ENCODE measurements around the gene ANKRD40. TPM values are rescaled to one million over a fixed set of nuclear protein-coding genes. Genes with fewer than 3 reads are reported as not detected.

The ANKRD40 gene
- total RNA-seq, 3 donors from 2014 or later = 36.7 to 68.6 (median 38.1) TPM

DNA sequence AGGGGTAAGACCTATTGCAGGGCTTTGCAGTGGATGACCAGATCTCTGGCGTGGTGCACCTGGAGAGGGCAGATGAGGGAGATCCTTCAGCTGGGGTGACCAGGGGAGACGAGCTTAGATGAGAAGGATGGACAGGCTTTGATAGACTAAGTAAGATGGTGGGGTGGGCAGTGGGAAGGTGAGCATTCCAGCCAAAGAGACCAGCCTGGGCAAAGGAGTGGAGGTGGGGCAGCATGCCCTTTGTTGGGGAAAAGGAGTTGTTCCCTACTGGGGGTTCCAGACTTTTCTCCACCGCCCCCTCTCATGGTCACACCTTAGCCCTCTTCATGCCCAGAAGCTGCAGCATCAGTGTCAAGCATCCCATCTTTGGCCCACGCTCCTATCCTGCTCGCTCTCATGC lies 27.6 kb downstream of the ANKRD40 start:
- no peak for TF ChIP-seq CTCF (IDR thresholded peaks at IDR 0.05)
- no peak for TF ChIP-seq POLR2A (IDR thresholded peaks at IDR 0.05)
- TF ChIP-seq POLR2AphosphoS5 (IDR thresholded peaks at IDR 0.05) = no peak
- Histone ChIP-seq H3K9me3 (no peaks in the 10 kb centered on the region), H3K27ac (no peak overlapping the region), H3K36me3 (no peaks in the 10 kb centered on the region), H3K4me1 (no peaks in the 10 kb centered on the region), H3K4me3 (no peak overlapping the region), H3K27me3 (no peaks in the 10 kb centered on the region)
- DNase-seq (ENCODE audit: low spot score in 2 of 2) = peak in 1 of 2 donors; percentile 28
- intact Hi-C loops (cut with DNase I; ENCODE audit: low total_unique reads) = loop anchor here (10.0 kb wide), 1 partner anchor 45 kb away; the partner anchor contains the start of gene ABCC3

GRCh38 chr17:50679008-50679544 lies 28.6 kb downstream of the ANKRD40 start:
- no peak for DNase-seq (ENCODE audit: low spot score in 2 of 2)
- no peak overlapping the region for H3K4me3 ChIP-seq
- H3K27me3 ChIP-seq = no peaks in the 10 kb centered on the region
- no peaks in the 10 kb centered on the region for H3K36me3 ChIP-seq
- TF ChIP-seq POLR2A (IDR thresholded peaks at IDR 0.05) (no peak), CTCF (IDR thresholded peaks at IDR 0.05) (no peak), POLR2AphosphoS5 (IDR thresholded peaks at IDR 0.05) (no peak)
- no peaks in the 10 kb centered on the region for H3K4me1 ChIP-seq
- no peak overlapping the region for H3K27ac ChIP-seq
- no peaks in the 10 kb centered on the region for H3K9me3 ChIP-seq
- intact Hi-C loops (cut with DNase I; ENCODE audit: low total_unique reads) = no loop called here

GRCh38 chr17:50677851-50678375 lies 29.8 kb downstream of the ANKRD40 start:
- Histone ChIP-seq H3K4me1 (no peaks in the 10 kb centered on the region), H3K27me3 (no peaks in the 10 kb centered on the region), H3K36me3 (no peaks in the 10 kb centered on the region), H3K27ac (no peak overlapping the region), H3K9me3 (no peaks in the 10 kb centered on the region), H3K4me3 (no peak overlapping the region)
- TF ChIP-seq POLR2AphosphoS5 (IDR thresholded peaks at IDR 0.05) = no peak
- TF ChIP-seq CTCF (IDR thresholded peaks at IDR 0.05) = no peak
- TF ChIP-seq POLR2A (IDR thresholded peaks at IDR 0.05) = no peak
- intact Hi-C loops (cut with DNase I; ENCODE audit: low total_unique reads) = no loop called here
- peak in 1 of 2 donors; percentile 33 for DNase-seq (ENCODE audit: low spot score in 2 of 2)

DNA sequence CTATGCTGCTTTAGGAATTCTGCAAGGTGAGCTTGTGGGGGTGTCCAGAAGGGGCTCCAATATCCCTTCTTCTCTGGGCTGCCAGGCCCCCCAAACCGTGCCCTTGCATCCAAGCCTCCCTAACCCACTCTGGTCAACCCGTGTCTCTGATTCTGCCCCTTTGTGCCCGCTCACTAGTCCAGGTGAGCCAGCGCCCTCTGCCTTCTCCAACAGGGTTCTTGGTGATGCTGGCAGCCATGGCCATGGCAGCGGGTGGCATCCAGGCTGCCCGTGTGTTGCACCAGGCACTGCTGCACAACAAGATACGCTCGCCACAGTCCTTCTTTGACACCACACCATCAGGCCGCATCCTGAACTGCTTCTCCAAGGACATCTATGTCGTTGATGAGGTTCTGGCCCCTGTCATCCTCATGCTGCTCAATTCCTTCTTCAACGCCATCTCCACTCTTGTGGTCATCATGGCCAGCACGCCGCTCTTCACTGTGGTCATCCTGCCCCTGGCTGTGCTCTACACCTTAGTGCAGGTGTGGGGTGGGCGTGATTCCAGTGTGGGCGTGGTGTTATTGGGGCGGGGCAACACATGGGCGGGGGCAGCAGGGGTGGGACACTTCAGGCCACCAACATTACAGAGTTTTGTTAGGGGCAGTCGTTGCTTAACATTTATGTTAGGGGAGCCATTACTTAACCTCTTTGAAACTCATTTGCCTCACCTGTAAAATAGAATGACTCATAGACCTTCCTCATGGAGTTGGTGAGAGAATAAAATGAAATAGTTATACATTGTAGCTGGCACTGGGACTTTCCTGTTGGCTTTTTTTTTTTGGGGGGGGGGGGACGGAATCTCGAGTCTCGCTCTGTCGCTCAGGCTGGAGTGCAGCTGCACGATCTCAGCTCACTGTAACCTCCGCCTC lies 31.4 kb downstream of the ANKRD40 start:
- Histone ChIP-seq H3K4me3 (no peak overlapping the region), H3K9me3 (no peaks in the 10 kb centered on the region), H3K4me1 (no peaks in the 10 kb centered on the region), H3K36me3 (no peaks in the 10 kb centered on the region), H3K27ac (no peak overlapping the region), H3K27me3 (no peaks in the 10 kb centered on the region)
- TF ChIP-seq CTCF (IDR thresholded peaks at IDR 0.05) = no peak
- TF ChIP-seq POLR2AphosphoS5 (IDR thresholded peaks at IDR 0.05) = no peak
- TF ChIP-seq POLR2A (IDR thresholded peaks at IDR 0.05) = no peak
- intact Hi-C loops (cut with DNase I; ENCODE audit: low total_unique reads) = no loop called here
- DNase-seq (ENCODE audit: low spot score in 2 of 2) = peak in 1 of 2 donors; percentile 45

- Histone ChIP-seq H3K4me1 (no peaks in the 10 kb centered on the region), H3K27ac (no peak overlapping the region), H3K27me3 (no peaks in the 10 kb centered on the region), H3K4me3 (no peak overlapping the region), H3K9me3 (no peaks in the 10 kb centered on the region), H3K36me3 (no peaks in the 10 kb centered on the region)
- DNase-seq (ENCODE audit: low spot score in 2 of 2) = peak in 1 of 2 donors; percentile 46
- no peak for TF ChIP-seq CTCF (IDR thresholded peaks at IDR 0.05)
- TF ChIP-seq POLR2AphosphoS5 (IDR thresholded peaks at IDR 0.05) = no peak
- TF ChIP-seq POLR2A (IDR thresholded peaks at IDR 0.05) = no peak
- intact Hi-C loops (cut with DNase I; ENCODE audit: low total_unique reads) = no loop called here
These were observed 32.1 kb downstream of the ANKRD40 start for GRCh38 chr17:50675627-50676026.

Measured in breast epithelium (tissue), 4 donors.